Activated naive CD4-positive, alpha-beta T cell treated with anti-CD3 and anti-CD28 coated beads, Interleukin-2, amount 50 U/mL, for 24 hours (primary cell): ENCODE measurements around the gene SDC3.

Source experiments
- H3K27ac Mint-ChIP-seq: one replicate; pipeline ENCODE4 v1.8.0; 2021; ENCODE audit warnings: mild to moderate bottlenecking, mixed read lengths
- H3K27me3 Mint-ChIP-seq: one replicate; pipeline ENCODE4 v1.8.0; 2021; ENCODE audit warnings: mixed read lengths
- H3K36me3 Mint-ChIP-seq: one replicate; pipeline ENCODE4 v1.8.0; 2021; ENCODE audit warnings: mixed read lengths
- H3K4me1 Mint-ChIP-seq: one replicate; pipeline ENCODE4 v1.8.0; 2021; ENCODE audit warnings: mixed read lengths
- H3K4me3 Mint-ChIP-seq: one replicate; pipeline ENCODE4 v1.8.0; 2021; ENCODE audit warnings: mild to moderate bottlenecking, mixed read lengths
- H3K9me3 Mint-ChIP-seq: one replicate; pipeline ENCODE4 v1.8.0; 2021; ENCODE audit warnings: mixed read lengths

Gene SDC3

GRCh38 chr1:30902593-30903290, 5.8 kb downstream of the SDC3 start:
- Mint-ChIP-seq H3K4me3 (no peak overlapping the region), H3K4me1 (peaks cover 6% of the 10 kb centered on the region), H3K27ac (no peak overlapping the region), H3K36me3 (no peaks in the 10 kb centered on the region), H3K9me3 (no peaks in the 10 kb centered on the region), H3K27me3 (peaks cover 8% of the 10 kb centered on the region)

- Mint-ChIP-seq H3K4me3 (no peak overlapping the region), H3K27ac (no peak overlapping the region), H3K9me3 (no peaks in the 10 kb centered on the region), H3K4me1 (no peaks in the 10 kb centered on the region), H3K36me3 (no peaks in the 10 kb centered on the region), H3K27me3 (peaks cover 2% of the 10 kb centered on the region)
Measured at GRCh38 chr1:30901798-30902581, 6.6 kb downstream of the SDC3 start.

- no peaks in the 10 kb centered on the region for H3K27me3 Mint-ChIP-seq
- no peak overlapping the region for H3K4me3 Mint-ChIP-seq
- H3K36me3 Mint-ChIP-seq = no peaks in the 10 kb centered on the region
- H3K4me1 Mint-ChIP-seq = no peaks in the 10 kb centered on the region
- no peaks in the 10 kb centered on the region for H3K9me3 Mint-ChIP-seq
- H3K27ac Mint-ChIP-seq = no peak overlapping the region
Measured at GRCh38 chr1:30900931-30901560, 7.5 kb downstream of the SDC3 start.

GRCh38 chr1:30900486-30900885, 8.1 kb downstream of the SDC3 start:
- Mint-ChIP-seq H3K27me3 (no peaks in the 10 kb centered on the region), H3K27ac (no peak overlapping the region), H3K36me3 (no peaks in the 10 kb centered on the region), H3K4me3 (no peak overlapping the region), H3K4me1 (no peaks in the 10 kb centered on the region), H3K9me3 (no peaks in the 10 kb centered on the region)

- Mint-ChIP-seq H3K27me3 (no peaks in the 10 kb centered on the region), H3K4me3 (no peak overlapping the region), H3K9me3 (no peaks in the 10 kb centered on the region), H3K36me3 (no peaks in the 10 kb centered on the region), H3K27ac (no peak overlapping the region), H3K4me1 (no peaks in the 10 kb centered on the region)
Measured at GRCh38 chr1:30899577-30900389, 8.8 kb downstream of the SDC3 start.

- no peak overlapping the region for H3K4me3 Mint-ChIP-seq
- H3K27me3 Mint-ChIP-seq = no peaks in the 10 kb centered on the region
- H3K9me3 Mint-ChIP-seq = no peaks in the 10 kb centered on the region
- no peaks in the 10 kb centered on the region for H3K36me3 Mint-ChIP-seq
- H3K27ac Mint-ChIP-seq = no peak overlapping the region
- no peaks in the 10 kb centered on the region for H3K4me1 Mint-ChIP-seq
Measured at GRCh38 chr1:30898031-30898815, 10.3 kb downstream of the SDC3 start.

GRCh38 chr1:30896905-30897304, 11.7 kb downstream of the SDC3 start:
- no peak overlapping the region for H3K27ac Mint-ChIP-seq

GRCh38 chr1:30895944-30896660, 12.5 kb downstream of the SDC3 start:
- H3K27me3 Mint-ChIP-seq = no peaks in the 10 kb centered on the region
- no peaks in the 10 kb centered on the region for H3K36me3 Mint-ChIP-seq
- H3K4me1 Mint-ChIP-seq = no peaks in the 10 kb centered on the region
- H3K4me3 Mint-ChIP-seq = no peak overlapping the region
- no peak overlapping the region for H3K27ac Mint-ChIP-seq
- H3K9me3 Mint-ChIP-seq = no peaks in the 10 kb centered on the region

More at GRCh38 chr1:30896905-30897304, 11.7 kb downstream of the SDC3 start:
- Mint-ChIP-seq H3K9me3 (no peaks in the 10 kb centered on the region), H3K27me3 (no peaks in the 10 kb centered on the region), H3K36me3 (no peaks in the 10 kb centered on the region), H3K4me1 (no peaks in the 10 kb centered on the region), H3K4me3 (no peak overlapping the region)

GRCh38 chr1:30895382-30895943, 13.1 kb downstream of the SDC3 start:
- Mint-ChIP-seq H3K4me3 (no peak overlapping the region), H3K27me3 (no peaks in the 10 kb centered on the region), H3K9me3 (no peaks in the 10 kb centered on the region), H3K36me3 (no peaks in the 10 kb centered on the region), H3K27ac (no peak overlapping the region), H3K4me1 (no peaks in the 10 kb centered on the region)

GRCh38 chr1:30894508-30894973, 14.0 kb downstream of the SDC3 start:
- Mint-ChIP-seq H3K4me1 (no peaks in the 10 kb centered on the region), H3K27ac (no peak overlapping the region), H3K9me3 (no peaks in the 10 kb centered on the region), H3K4me3 (no peak overlapping the region), H3K27me3 (no peaks in the 10 kb centered on the region), H3K36me3 (no peaks in the 10 kb centered on the region)

- H3K36me3 Mint-ChIP-seq = no peaks in the 10 kb centered on the region
- H3K9me3 Mint-ChIP-seq = no peaks in the 10 kb centered on the region
- H3K27me3 Mint-ChIP-seq = peaks cover 1% of the 10 kb centered on the region
- H3K4me1 Mint-ChIP-seq = no peaks in the 10 kb centered on the region
- no peak overlapping the region for H3K4me3 Mint-ChIP-seq
- peak overlapping the region; percentile 61 for H3K27ac Mint-ChIP-seq
Measured at GRCh38 chr1:30893776-30894507, 14.6 kb downstream of the SDC3 start.

GRCh38 chr1:30892671-30893073, 15.9 kb downstream of the SDC3 start:
- no peaks in the 10 kb centered on the region for H3K36me3 Mint-ChIP-seq
- H3K27me3 Mint-ChIP-seq = peaks cover 1% of the 10 kb centered on the region
- H3K27ac Mint-ChIP-seq = peak overlapping the region; percentile 30
- no peaks in the 10 kb centered on the region for H3K9me3 Mint-ChIP-seq
- H3K4me3 Mint-ChIP-seq = no peak overlapping the region
- no peaks in the 10 kb centered on the region for H3K4me1 Mint-ChIP-seq

GRCh38 chr1:30891227-30891552, 17.4 kb downstream of the SDC3 start:
- H3K27ac Mint-ChIP-seq = no peak overlapping the region
- no peaks in the 10 kb centered on the region for H3K9me3 Mint-ChIP-seq
- no peaks in the 10 kb centered on the region for H3K36me3 Mint-ChIP-seq
- no peak overlapping the region for H3K4me3 Mint-ChIP-seq
- H3K27me3 Mint-ChIP-seq = peaks cover 3% of the 10 kb centered on the region
- H3K4me1 Mint-ChIP-seq = no peaks in the 10 kb centered on the region
